LoVo (cell line): Measurements from ENCODE around the gene ZNF160.
"Not testable (repeated sequence)": the region's sequence is repeated elsewhere in the genome, so short reads cannot be mapped to it uniquely, and the experiment has no call there.

Experiments
- DNase-seq: peaks from one replicate; pipeline ENCODE4 v3.0.0-alpha.2; 2016; ENCODE audit warnings: low spot score

The ZNF160 gene

GRCh38 chr19:53091413-53092254 lies 11.6 kb downstream of the ZNF160 start:
- DNase-seq: no peak

DNA sequence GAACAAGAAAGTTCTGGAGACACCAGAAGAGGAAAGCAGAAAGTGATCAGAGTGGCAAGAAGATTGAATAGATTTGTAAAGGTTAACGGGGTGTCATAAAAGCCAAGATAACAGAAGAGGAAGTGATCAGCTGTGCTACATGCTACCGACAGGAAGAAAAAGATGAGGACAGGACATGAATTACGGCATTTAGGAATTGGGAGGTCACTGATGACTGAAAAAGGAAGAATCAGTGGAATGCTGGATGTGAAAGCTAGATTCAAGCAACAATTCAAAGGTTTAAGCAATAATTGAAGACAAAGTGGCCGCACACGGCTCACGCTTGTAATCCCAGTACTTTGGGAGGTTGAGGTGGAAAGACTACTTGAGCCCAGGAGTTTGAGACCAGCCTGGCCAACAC lies 15.1 kb downstream of the ZNF160 start:
- DNase-seq: no peak

DNA sequence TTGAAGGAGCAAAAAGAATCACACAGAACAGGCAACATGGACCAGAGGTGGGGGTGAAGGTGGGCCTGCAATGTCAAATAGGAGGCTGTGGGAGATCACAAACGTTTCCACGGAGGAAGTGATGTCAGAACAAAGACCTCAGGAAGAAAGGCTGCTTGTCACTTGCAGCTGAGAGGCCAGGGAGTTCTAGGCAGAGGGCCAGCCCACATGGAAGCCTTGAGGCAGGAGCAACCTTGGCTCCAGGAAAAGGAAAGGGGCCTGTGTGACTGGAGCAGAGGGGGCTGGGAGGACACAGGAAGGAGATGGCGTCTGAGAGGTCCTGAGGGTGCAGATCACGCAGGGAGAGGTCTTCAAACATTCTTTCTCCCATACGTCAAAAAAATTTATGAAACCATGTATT lies 16.3 kb downstream of the ZNF160 start:
- no peak for DNase-seq

GRCh38 chr19:53085496-53085895 lies 17.7 kb downstream of the ZNF160 start:
- DNase-seq: no peak

- no peak for DNase-seq
Measured at GRCh38 chr19:53082929-53083328, 20.3 kb downstream of the ZNF160 start.

- DNase-seq: no peak
Measured at GRCh38 chr19:53079313-53079924, 23.8 kb downstream of the ZNF160 start.

DNA sequence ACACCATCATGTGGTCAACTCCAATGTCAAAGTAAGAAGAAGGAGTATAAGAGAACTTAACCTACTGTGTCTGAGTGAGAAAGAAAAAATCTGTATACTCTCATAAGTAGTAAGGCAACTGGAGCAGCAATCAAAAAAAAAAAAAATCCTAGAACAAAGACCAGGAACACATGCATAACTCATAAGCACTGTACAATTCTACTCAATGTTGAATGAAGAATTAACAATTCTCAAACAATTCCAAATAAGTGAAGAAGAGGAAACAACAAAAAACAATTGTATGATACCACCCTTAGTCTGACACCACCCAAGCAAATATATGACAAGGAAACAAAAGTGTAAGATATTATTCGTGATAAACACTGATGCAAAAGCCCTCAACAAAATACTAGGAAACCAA lies 24.6 kb downstream of the ZNF160 start:
- no peak for DNase-seq

DNA sequence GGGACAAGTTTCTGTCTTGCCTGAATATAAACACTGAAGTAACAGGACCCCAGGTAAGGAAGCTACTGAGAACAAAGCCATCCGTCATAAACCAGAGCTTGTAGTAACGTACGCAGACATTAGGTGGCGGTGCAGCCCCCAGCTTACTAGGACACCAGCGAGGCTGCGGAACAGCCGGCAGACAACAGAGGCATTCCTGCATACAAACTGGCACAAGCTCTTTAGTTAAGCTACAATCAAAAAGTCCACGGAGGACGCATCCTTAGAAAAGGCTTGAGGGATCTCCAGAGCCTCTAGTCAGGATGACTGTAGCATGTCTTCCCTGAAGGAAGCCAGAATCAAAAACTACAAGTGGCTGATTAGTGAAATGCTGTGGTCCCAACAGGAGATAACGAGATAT lies 26.2 kb downstream of the ZNF160 start:
- no peak for DNase-seq

DNA sequence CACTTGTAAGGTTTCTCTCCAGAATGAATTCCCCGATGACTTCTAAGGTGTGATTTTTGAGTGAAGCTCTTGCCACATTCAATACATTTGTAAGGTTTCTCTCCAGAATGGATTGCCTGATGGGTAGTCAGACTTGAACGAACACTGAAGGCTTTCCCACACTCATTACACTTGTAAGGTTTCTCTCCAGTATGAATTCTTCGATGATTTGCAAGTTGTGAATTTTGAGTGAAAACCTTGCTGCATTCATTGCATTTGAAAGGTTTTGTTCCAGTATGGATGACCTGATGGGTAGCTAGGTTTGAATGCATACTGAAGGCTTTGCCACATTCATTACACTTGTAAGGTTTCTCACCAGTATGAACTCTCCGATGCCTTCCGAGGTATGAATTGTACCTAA lies 34.4 kb downstream of the ZNF160 start:
- no peak for DNase-seq

DNA sequence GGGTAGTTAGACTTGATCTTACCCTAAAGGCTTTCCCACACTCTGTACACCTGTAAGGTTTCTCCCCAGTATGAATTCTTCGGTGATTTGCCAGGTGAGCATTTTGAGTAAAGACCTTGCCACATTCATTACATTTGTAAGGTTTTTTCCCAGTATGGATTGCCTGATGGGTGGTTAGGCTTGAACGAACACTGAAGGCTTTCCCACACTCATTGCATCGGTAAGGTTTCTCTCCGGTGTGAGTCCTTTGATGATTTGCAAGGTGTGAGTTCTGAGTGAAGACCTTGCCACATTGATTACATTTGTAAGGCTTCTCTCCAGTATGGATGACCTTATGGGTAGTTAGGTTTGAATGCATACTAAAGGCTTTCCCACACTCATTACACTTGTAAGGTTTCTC lies 35.0 kb downstream of the ZNF160 start:
- no peak for DNase-seq

DNA sequence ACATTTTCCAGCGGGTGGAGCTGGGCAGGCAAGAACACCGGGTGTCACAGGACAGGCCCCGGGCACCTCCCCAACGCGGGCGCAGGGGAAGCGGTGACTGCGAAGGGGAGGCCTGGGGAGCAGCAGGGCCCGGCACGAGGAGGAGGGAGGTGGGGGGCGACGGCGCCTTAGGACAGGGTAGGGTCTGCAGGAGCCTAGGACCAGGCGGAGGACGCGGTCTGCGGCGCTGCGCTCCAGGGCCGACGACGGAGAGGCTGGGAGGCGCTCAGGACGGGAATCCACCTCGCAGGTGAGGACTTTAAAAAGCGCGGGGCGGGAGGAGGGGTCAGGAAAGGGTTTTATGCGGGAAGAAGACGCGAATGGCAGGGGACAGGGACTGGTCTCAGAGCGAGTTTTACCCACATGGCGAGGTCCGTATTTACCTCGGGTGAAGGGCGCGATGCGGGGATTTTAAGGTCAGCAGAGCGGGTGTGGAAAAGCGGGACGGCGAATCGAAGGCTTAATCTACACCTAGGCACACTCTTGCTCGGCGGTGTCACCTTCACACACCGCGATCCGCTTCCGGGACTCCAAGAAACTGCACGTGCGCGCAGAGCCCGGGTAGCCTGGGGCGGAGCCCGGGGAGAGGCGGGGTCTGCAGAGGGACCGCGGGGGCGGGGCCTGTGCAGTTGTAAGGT lies 45.2 kb downstream of the ZNF160 start:
- no peak for DNase-seq

- DNase-seq: peak; percentile 2
Measured at GRCh38 chr19:53055117-53055516, 48.1 kb downstream of the ZNF160 start.

DNA sequence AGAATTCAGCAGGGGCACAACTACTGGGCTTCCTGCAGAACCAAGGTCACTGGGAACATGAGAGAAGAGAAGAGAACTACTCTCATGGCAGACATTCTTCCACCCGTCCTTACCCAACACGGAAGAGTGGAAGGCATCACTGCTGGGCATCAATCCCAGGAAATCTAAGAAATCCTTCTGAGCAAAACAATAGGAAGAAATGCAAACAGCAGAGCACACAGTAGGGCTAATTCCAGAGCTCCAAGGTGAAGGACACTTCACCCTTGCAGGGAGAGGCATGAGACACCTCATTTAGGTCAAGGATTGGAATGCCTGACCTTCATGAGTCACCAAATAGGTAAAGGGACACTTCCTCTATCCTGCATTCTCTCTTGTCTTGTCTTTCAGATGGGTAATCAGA lies 55.8 kb downstream of the ZNF160 start:
- no peak for DNase-seq

GRCh38 chr19:53045536-53045935 lies 57.7 kb downstream of the ZNF160 start:
- no peak for DNase-seq

- DNase-seq: no peak
Measured at GRCh38 chr19:53041366-53041765, 61.9 kb downstream of the ZNF160 start.

GRCh38 chr19:53037101-53038097 lies 65.8 kb downstream of the ZNF160 start:
- no peak for DNase-seq

- no peak for DNase-seq
Measured at GRCh38 chr19:53034948-53035675, 68.1 kb downstream of the ZNF160 start.

- no peak for DNase-seq
Measured at GRCh38 chr19:53034054-53034453, 69.2 kb downstream of the ZNF160 start.

DNA sequence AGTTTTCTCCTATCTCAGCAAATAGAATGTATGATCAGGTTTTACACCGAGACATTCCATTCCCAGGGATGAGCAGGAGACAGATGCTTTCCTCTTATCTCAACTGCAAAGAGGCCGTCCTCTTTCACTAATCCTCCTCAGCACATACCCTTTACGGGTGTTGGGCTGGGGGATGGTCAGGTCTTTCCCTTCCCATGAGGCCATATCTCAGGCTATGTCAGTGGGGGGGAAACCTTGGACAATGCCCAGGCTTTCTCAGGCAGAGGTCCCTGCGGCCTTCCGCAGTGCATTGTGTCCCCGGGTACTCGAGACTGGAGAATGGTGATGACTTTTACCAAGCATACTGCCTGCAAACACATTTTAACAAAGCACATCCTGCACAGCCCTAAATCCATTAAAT lies 74.9 kb downstream of the ZNF160 start:
- DNase-seq: not testable (repeated sequence)

DNA sequence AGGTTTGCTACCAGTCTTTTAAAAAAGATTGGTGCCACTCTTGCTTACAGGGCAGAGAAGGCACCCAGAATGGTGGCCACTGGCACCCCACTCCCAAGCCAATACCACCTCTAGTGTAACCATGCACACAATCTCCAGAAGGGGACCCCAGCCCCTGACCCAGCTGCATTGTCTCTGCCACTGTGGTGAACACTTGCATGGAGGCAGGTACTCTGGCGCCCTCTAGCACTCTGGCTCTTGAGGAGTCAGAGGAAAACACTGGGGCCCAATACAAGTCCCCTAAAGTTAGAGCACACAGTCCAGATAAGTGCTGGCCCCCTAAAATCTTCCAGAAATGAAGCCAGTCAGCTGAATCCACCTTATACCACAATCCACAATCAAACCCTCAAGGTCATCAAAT lies 83.5 kb downstream of the ZNF160 start:
- no peak for DNase-seq
